WTC11 (cell line): Measurements from ENCODE around the gene ST6GALNAC2.

Source experiments
- CTCF ChIP-seq: fragments of 200-600 bp; IDR thresholded peaks from 2 replicates; pipeline ENCODE4 v1.8.0; 2022; ENCODE audit warnings: antibody characterized with exemption
- ELF4 ChIP-seq: sonication (generic); formaldehyde crosslinking; IDR thresholded peaks from 2 replicates; pipeline ENCODE4 v1.8.1; 2022; ENCODE audit warnings: low read depth, mild to moderate bottlenecking, moderate library complexity, missing genetic modification reagents
- FOXK1 ChIP-seq: sonication (generic); formaldehyde crosslinking; IDR thresholded peaks from 2 replicates; pipeline ENCODE4 v1.8.0; 2022; ENCODE audit warnings: mild to moderate bottlenecking, moderate library complexity, missing genetic modification reagents
- FOXP1 ChIP-seq: sonication (generic); formaldehyde crosslinking; IDR thresholded peaks from 2 replicates; pipeline ENCODE4 v1.8.0; 2022; ENCODE audit warnings: missing genetic modification reagents, mild to moderate bottlenecking, moderate library complexity, borderline replicate concordance
- MAX ChIP-seq: sonication (generic); formaldehyde crosslinking; IDR thresholded peaks from 2 replicates; pipeline ENCODE4 v1.8.0; 2022; ENCODE audit warnings: mild to moderate bottlenecking, missing genetic modification reagents
- NFE2L1 ChIP-seq: sonication (generic); formaldehyde crosslinking; IDR thresholded peaks from 2 replicates; pipeline ENCODE4 v1.8.1; 2023; ENCODE audit warnings: missing genetic modification reagents
- ZNF121 ChIP-seq: sonication (generic); formaldehyde crosslinking; IDR thresholded peaks from 2 replicates; pipeline ENCODE4 v1.8.0; 2023; ENCODE audit warnings: missing genetic modification reagents
- TF ChIP-seq, protein P1 (sequence below): fragments of 250-450 bp; sonication (Bioruptor Pico); IDR thresholded peaks from 2 replicates; pipeline ENCODE4 v1.9.0; 2021; ENCODE audit warnings: mild to moderate bottlenecking
- TF ChIP-seq, protein P2 (sequence below): sonication (generic); formaldehyde crosslinking; IDR thresholded peaks from 2 replicates; pipeline ENCODE4 v1.8.0; 2022; ENCODE audit warnings: mild to moderate bottlenecking, missing genetic modification reagents

DNA sequence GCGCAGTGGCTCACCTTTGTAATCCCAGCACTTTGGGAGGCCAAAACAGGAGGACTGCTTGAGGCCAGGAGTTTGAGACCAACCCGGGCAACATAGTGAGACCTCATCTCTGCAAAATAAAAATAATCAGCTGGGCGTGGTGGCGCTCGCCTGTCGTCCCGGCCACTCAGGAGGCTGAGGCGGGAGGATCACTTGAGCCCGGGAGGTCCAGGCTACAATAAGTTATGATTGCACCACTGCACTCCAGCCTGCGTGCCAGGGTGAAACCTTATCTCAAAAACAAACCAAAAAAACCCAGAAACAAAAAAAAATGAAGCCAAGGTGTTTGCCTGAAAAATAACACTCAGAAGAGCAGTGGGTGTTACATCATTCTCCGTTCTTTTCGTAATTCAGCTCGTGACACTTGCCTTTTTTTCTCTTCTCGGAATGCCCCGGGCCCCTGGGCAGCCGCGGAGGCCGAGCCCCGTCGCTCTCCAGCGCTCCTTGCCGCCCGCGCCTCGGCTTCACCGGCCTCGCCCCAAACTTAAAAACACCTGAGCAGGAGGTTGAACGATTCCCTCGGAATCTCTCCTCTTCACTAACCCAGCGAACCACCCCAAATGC is 28.8 kb downstream of the ST6GALNAC2 start:
- TF ChIP-seq MAX (no peak), CTCF (no peak), FOXP1 (CRISPR knock-in tag) (no peak), ZNF121 (CRISPR knock-in tag) (no peak), ELF4 (CRISPR knock-in tag) (no peak), NFE2L1 (CRISPR knock-in tag) (no peak), FOXK1 (CRISPR knock-in tag) (no peak)
- TF ChIP-seq, protein P1, sequence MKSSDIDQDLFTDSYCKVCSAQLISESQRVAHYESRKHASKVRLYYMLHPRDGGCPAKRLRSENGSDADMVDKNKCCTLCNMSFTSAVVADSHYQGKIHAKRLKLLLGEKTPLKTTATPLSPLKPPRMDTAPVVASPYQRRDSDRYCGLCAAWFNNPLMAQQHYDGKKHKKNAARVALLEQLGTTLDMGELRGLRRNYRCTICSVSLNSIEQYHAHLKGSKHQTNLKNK, result no peak
- TF ChIP-seq, protein P2, sequence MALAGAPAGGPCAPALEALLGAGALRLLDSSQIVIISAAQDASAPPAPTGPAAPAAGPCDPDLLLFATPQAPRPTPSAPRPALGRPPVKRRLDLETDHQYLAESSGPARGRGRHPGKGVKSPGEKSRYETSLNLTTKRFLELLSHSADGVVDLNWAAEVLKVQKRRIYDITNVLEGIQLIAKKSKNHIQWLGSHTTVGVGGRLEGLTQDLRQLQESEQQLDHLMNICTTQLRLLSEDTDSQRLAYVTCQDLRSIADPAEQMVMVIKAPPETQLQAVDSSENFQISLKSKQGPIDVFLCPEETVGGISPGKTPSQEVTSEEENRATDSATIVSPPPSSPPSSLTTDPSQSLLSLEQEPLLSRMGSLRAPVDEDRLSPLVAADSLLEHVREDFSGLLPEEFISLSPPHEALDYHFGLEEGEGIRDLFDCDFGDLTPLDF (CRISPR knock-in tag), result no peak
